ENCODE measurements around the gene ADCK2. TPM values are rescaled to one million over a fixed set of nuclear protein-coding genes. Genes with fewer than 3 reads are reported as not detected.

The ADCK2 gene
- polyA plus RNA-seq, 1 of the 3 experiments (the other 2 are of a cell fraction) = 19.0 TPM

- Histone ChIP-seq H3F3A (replicated peaks; ENCODE audit: insufficient read depth) (no peaks in the 10 kb centered on the region), H3K79me2 (ENCODE audit: insufficient read depth) (no peaks in the 10 kb centered on the region), H3K27me3 (ENCODE audit: insufficient read depth) (0 out of 2 replicates have a peak, but pooled peaks cover 7% of the 10 kb centered on the region), H3K9ac (no peak overlapping the region), H3K27ac (ENCODE audit: low read depth in 2 of 2, low read length in 1 of 2) (no peak overlapping the region), H2AFZ (ENCODE audit: low read depth) (no peak overlapping the region), H3K9me3 (no peaks in the 10 kb centered on the region), H3K9me2 (no peaks in the 10 kb centered on the region), H4K20me1 (ENCODE audit: insufficient read depth) (no peaks in the 10 kb centered on the region), H3K4me3 (ENCODE audit: low read depth in 2 of 2, low read length in 1 of 2) (no peak overlapping the region), H3K4me2 (no peak overlapping the region), H3K4me1 (ENCODE audit: control insufficient read depth in 1 of 2, insufficient read depth in 2 of 2, low read depth in 1 of 2, low read length in 1 of 2) (peaks cover 0 to 3% of the 10 kb centered on the region in 2 experiments; a peak in 1 of 4 replicates), H3K36me3 (replicated peaks in 1 of 2; ENCODE audit: control insufficient read depth in 1 of 2, insufficient read depth in 2 of 2, low read length in 1 of 2) (no peaks in the 10 kb centered on the region)
- ChIA-PET CTCF (interaction anchor here (0.5 to 20.3 kb wide), 98 partner anchors 7 to 1000 kb away, joined by 3 to 433 read pairs (median 5); partner anchors contain the start of genes ADCK2, DENND2A, KDM7A and MKRN1), POLR2A (no interaction called here)
- no peak for TF ChIP-seq USF2 (IDR thresholded peaks at IDR 0.05; ENCODE audit: borderline replicate concordance, low read depth, low read length)
- TF ChIP-seq CTCF (IDR thresholded peaks at IDR 0.05) = no peak
- TF ChIP-seq ZBTB33 (IDR thresholded peaks at IDR 0.05; ENCODE audit: borderline replicate concordance, low read depth) = no peak
- TF ChIP-seq RXRA (IDR thresholded peaks at IDR 0.05; ENCODE audit: borderline replicate concordance, low read depth) = no peak
- TF ChIP-seq IRF3 (IDR thresholded peaks at IDR 0.05; ENCODE audit: low read depth, low read length) = no peak
- no peak for TF ChIP-seq RCOR1 (IDR thresholded peaks at IDR 0.05; ENCODE audit: low read length)
- no peak for TF ChIP-seq GATA2 (CRISPR knock-in tag; IDR thresholded peaks at IDR 0.05)
- TF ChIP-seq NFIC (IDR thresholded peaks at IDR 0.05; ENCODE audit: borderline replicate concordance) = no peak
- TF ChIP-seq ELF1 (IDR thresholded peaks at IDR 0.05) = no peak
- 71% methylated on average over 2 of the region's 2 CpGs for WGBS (ENCODE audit: low lambda C conversion rate)
- no peak for DNase-seq
Measured at GRCh38 chr7:140654109-140654387, 18.7 kb upstream of the ADCK2 start.

GRCh38 chr7:140654661-140655060 lies 18.1 kb upstream of the ADCK2 start:
- no peak for DNase-seq
- no peaks in the 10 kb centered on the region for H3F3A ChIP-seq (replicated peaks; ENCODE audit: insufficient read depth)
- H3K36me3 ChIP-seq (replicated peaks in 1 of 2; ENCODE audit: control insufficient read depth in 1 of 2, insufficient read depth in 2 of 2, low read length in 1 of 2) = no peaks in the 10 kb centered on the region
- no peak overlapping the region for H3K27ac ChIP-seq (ENCODE audit: low read depth in 2 of 2, low read length in 1 of 2)
- POLR2A ChIA-PET = no interaction called here
- H3K4me2 ChIP-seq = no peak overlapping the region
- 84% methylated on average over 4 of the region's 4 CpGs for whole genome bisulfite sequencing (ENCODE audit: low lambda C conversion rate)
- H3K4me1 ChIP-seq (ENCODE audit: control insufficient read depth in 1 of 2, insufficient read depth in 2 of 2, low read depth in 1 of 2, low read length in 1 of 2) = peaks cover 0 to 3% of the 10 kb centered on the region in 2 experiments; a peak in 1 of 4 replicates
- H2AFZ ChIP-seq (ENCODE audit: low read depth) = no peak overlapping the region
- H3K27me3 ChIP-seq (ENCODE audit: insufficient read depth) = 0 out of 2 replicates have a peak, but pooled peaks cover 7% of the 10 kb centered on the region
- no peaks in the 10 kb centered on the region for H3K79me2 ChIP-seq (ENCODE audit: insufficient read depth)
- no peak overlapping the region for H3K4me3 ChIP-seq (ENCODE audit: low read depth in 2 of 2, low read length in 1 of 2)
- no peaks in the 10 kb centered on the region for H3K9me3 ChIP-seq
- no peaks in the 10 kb centered on the region for H3K9me2 ChIP-seq
- no peak overlapping the region for H3K9ac ChIP-seq
- CTCF ChIA-PET = interaction anchor here (2.4 to 20.3 kb wide), 2 partner anchors 137 to 138 kb away, joined by 18 to 433 read pairs; no protein-coding TSS in a partner anchor
- H4K20me1 ChIP-seq (ENCODE audit: insufficient read depth) = no peaks in the 10 kb centered on the region
- TF ChIP-seq REST (IDR thresholded peaks at IDR 0.05; ENCODE audit: low read depth, low read length) (no peak), USF2 (IDR thresholded peaks at IDR 0.05; ENCODE audit: borderline replicate concordance, low read depth, low read length) (no peak), PBX3 (IDR thresholded peaks at IDR 0.05) (no peak), RCOR1 (IDR thresholded peaks at IDR 0.05; ENCODE audit: low read length) (no peak), RAD21 (IDR thresholded peaks at IDR 0.05; ENCODE audit: low read length) (no peak), SIN3A (IDR thresholded peaks at IDR 0.05; ENCODE audit: borderline replicate concordance, low read depth, low read length) (no peak), TCF12 (IDR thresholded peaks at IDR 0.05) (no peak), ELF1 (IDR thresholded peaks at IDR 0.05) (no peak)

Measured in SK-N-SH (cell line).